A549 (cell line): ENCODE measurements around the gene MTCL1. TPM values are rescaled to one million over a fixed set of nuclear protein-coding genes. Genes with fewer than 3 reads are reported as not detected.

Experiments
- ATAC-seq, 2 experiments: fragments of 200-7000 bp in 1 of 2; fragments of >200 bp in 1 of 2; cut with Nextera tagmentation in 1 of 2; cut with Tn5 transposase in 1 of 2; 3 replicates each; pipeline versions ENCODE4 v1.8.0 to v1.9.1; 2018 to 2020; ENCODE audit warnings: mild to moderate bottlenecking in 1 of 2, moderate library complexity in 1 of 2
- CTCF ChIA-PET: fragments of 300-600 bp; sonication (Branson Sonifier 250); formaldehyde crosslinking; extraction: SDS; loops from one replicate; lab custom pipeline; 2021; ENCODE audit warnings: antibody characterized with exemption, inconsistent platforms; lab: Yijun Ruan, JAX
- POLR2A ChIA-PET: fragments of 350-600 bp; formaldehyde crosslinking; extraction: SDS; loops from one replicate; lab custom pipeline; 2021; ENCODE audit warnings: antibody characterized with exemption, inconsistent platforms; lab: Yijun Ruan, JAX
- DNase-seq, 2 experiments: peaks; one replicate each; pipeline versions ENCODE4 v3.0.0 to v3.0.0-alpha.2; 2011 to 2016; ENCODE audit warnings: low read depth in 1 of 2, low spot score in 1 of 2
- FAIRE-seq: peaks from 2 replicates; lab custom pipeline; 2011; peaks lifted over from hg19 to GRCh38; lab: Jason Lieb, UNC
- H3K27ac ChIP-seq, 2 experiments: fragments of >200 bp; sonication (Bioruptor Twin); formaldehyde crosslinking; 3 replicates each; pipeline ENCODE4 v1.5.1; 2016 to 2017
- H3K4me1 ChIP-seq: fragments of >200 bp; sonication (Bioruptor Twin); formaldehyde crosslinking; 3 replicates; pipeline ENCODE4 v1.6.1; 2016
- H3K4me2 ChIP-seq: fragments of >200 bp; sonication (Bioruptor Twin); formaldehyde crosslinking; 3 replicates; pipeline ENCODE4 v1.6.1; 2016
- H3K4me3 ChIP-seq: fragments of >200 bp; sonication (Bioruptor Twin); formaldehyde crosslinking; 3 replicates; pipeline ENCODE4 v1.5.1; 2016
- H3K9me3 ChIP-seq: fragments of >200 bp; sonication (Bioruptor Twin); formaldehyde crosslinking; 3 replicates; pipeline ENCODE4 v1.6.1; 2016
- BHLHE40 ChIP-seq: IDR thresholded peaks from 2 replicates; pipeline ENCODE4 v1.6.1; 2012; ENCODE audit warnings: low read depth, low read length, inconsistent platforms
- CBX8 ChIP-seq: fragments of 200-600 bp; sonication (generic); IDR thresholded peaks from 2 replicates; pipeline ENCODE4 v1.6.1; 2016
- CEBPB ChIP-seq, 2 experiments: fragments of >200 bp in 1 of 2; sonication (Bioruptor Twin) in 1 of 2; formaldehyde crosslinking in 1 of 2; IDR thresholded peaks; 2 replicates each; pipeline ENCODE4 v1.6.1; 2012 to 2016
- CHD2 ChIP-seq: fragments of 150-350 bp; IDR thresholded peaks from 2 replicates; pipeline ENCODE4 v1.6.1; 2014; ENCODE audit warnings: low read length; ENCODE audit not compliant: partially characterized antibody
- CHD4 ChIP-seq: fragments of 200-600 bp; sonication (generic); IDR thresholded peaks from 2 replicates; pipeline ENCODE4 v1.6.1; 2016; ENCODE audit warnings: antibody characterized with exemption, mild to moderate bottlenecking, borderline replicate concordance
- E2F6 ChIP-seq: IDR thresholded peaks from 2 replicates; pipeline ENCODE4 v1.6.1; 2012; ENCODE audit warnings: low read depth, borderline replicate concordance
- FOSL2 ChIP-seq, 2 experiments: fragments of 450-650 bp in 1 of 2; fragments of >200 bp in 1 of 2; sonication (Bioruptor Twin) in 1 of 2; formaldehyde crosslinking; IDR thresholded peaks; 2 replicates each; pipeline versions ENCODE4 v1.5.0 to v1.6.1; 2016 to 2020; ENCODE audit warnings: mild to moderate bottlenecking in 1 of 2, moderate library complexity in 1 of 2
- GATA3 ChIP-seq: IDR thresholded peaks from 2 replicates; pipeline ENCODE4 v1.6.1; 2012; ENCODE audit warnings: borderline replicate concordance
- HMGXB4 ChIP-seq: fragments of 250-450 bp; sonication (Bioruptor Pico); IDR thresholded peaks from 2 replicates; pipeline ENCODE4 v1.5.0; 2021; ENCODE audit warnings: mild to moderate bottlenecking, moderate library complexity, borderline replicate concordance
- HOXA7 ChIP-seq: fragments of 250-450 bp; sonication (Bioruptor Pico); IDR thresholded peaks from 2 replicates; pipeline ENCODE4 v1.5.0; 2020; ENCODE audit warnings: mild to moderate bottlenecking, moderate library complexity
- HOXB5 ChIP-seq: fragments of 250-450 bp; sonication (Bioruptor Pico); IDR thresholded peaks from 2 replicates; pipeline ENCODE4 v1.5.0; 2020; ENCODE audit warnings: mild to moderate bottlenecking, moderate library complexity
- JUN ChIP-seq, 2 experiments: fragments of >200 bp; sonication (Bioruptor Twin); formaldehyde crosslinking; IDR thresholded peaks; 2 replicates in 1 of 2; 3 replicates in 1 of 2; pipeline ENCODE4 v1.6.1; 2016 to 2017
- KDM1A ChIP-seq: fragments of 200-600 bp; sonication (generic); IDR thresholded peaks from 2 replicates; pipeline ENCODE4 v1.6.1; 2016; ENCODE audit warnings: low read depth, mild to moderate bottlenecking
- KDM5A ChIP-seq: fragments of 200-600 bp; sonication (generic); IDR thresholded peaks from 2 replicates; pipeline ENCODE4 v1.6.1; 2016; ENCODE audit warnings: antibody characterized with exemption, mild to moderate bottlenecking
- MAFK ChIP-seq: fragments of 450-650 bp; IDR thresholded peaks from 2 replicates; pipeline ENCODE4 v1.6.1; 2014; ENCODE audit not compliant: partially characterized antibody
- MAX ChIP-seq: IDR thresholded peaks from 2 replicates; pipeline ENCODE4 v1.6.1; 2012
- NPAS2 ChIP-seq: fragments of 250-450 bp; sonication (Bioruptor Pico); IDR thresholded peaks from 2 replicates; pipeline ENCODE4 v1.8.0; 2022; ENCODE audit warnings: mild to moderate bottlenecking, moderate library complexity, borderline replicate concordance
- POLR2A ChIP-seq: IDR thresholded peaks from 2 replicates; pipeline ENCODE4 v1.6.1; 2012; ENCODE audit warnings: mild to moderate bottlenecking, low read length
- POLR2AphosphoS2 ChIP-seq: conservative IDR thresholded peaks from 2 replicates; pipeline ENCODE4 v1.6.1; 2012; ENCODE audit warnings: low read length, improper control_type of control experiment, inconsistent platforms
- RNF2 ChIP-seq: fragments of 200-600 bp; sonication (generic); IDR thresholded peaks from 2 replicates; pipeline ENCODE4 v1.6.1; 2016; ENCODE audit warnings: low read depth, mild to moderate bottlenecking, antibody characterized with exemption, moderate library complexity, borderline replicate concordance
- SMC3 ChIP-seq: fragments of >200 bp; sonication (Bioruptor Twin); formaldehyde crosslinking; IDR thresholded peaks from 3 replicates; pipeline ENCODE4 v1.6.1; 2018; ENCODE audit warnings: inconsistent platforms
- USF2 ChIP-seq: fragments of 450-650 bp; IDR thresholded peaks from 2 replicates; pipeline ENCODE4 v1.6.1; 2014; ENCODE audit warnings: antibody characterized with exemption
- ZSCAN20 ChIP-seq: fragments of 250-450 bp; sonication (Bioruptor Pico); IDR thresholded peaks from 2 replicates; pipeline ENCODE4 v1.8.0; 2022; ENCODE audit warnings: mild to moderate bottlenecking, moderate library complexity
- WGBS: methylation state at CpG from one replicate; pipeline ENCODE4 v1.1.6; 2017; ENCODE audit errors: missing lambda C conversion rate; 5-methylcytosine and 5-hydroxymethylcytosine counted together
- polyA plus RNA-seq, 4 experiments: library from polyadenylated mRNA; depleted of rRNA in 3 of 4; stranded (reverse); fragments of >200 nt; fragmentation: RNase III in 1 of 4; extraction: RNeasy Plus Mini Kit Qiagen cat#74134 plus additional on column Dnase treatment in 1 of 4; gene quantifications; 2 replicates in 3 of 4; 3 replicates in 1 of 4; pipeline ENCODE4 v1.2.3, GENCODE V29; 2011 to 2017

The MTCL1 gene
- polyA plus RNA-seq, 2 of the 4 experiments (the other 2 are of a cell fraction), result 44.4 to 49.6 TPM

GRCh38 chr18:8803063-8803795 lies 97.9 kb downstream of the MTCL1 start:
- FAIRE-seq (no peak), DNase-seq (no peak), ATAC-seq (no peak)
- TF ChIP-seq KDM1A (no peak), CHD2 (no peak), MAFK (no peak), CHD4 (no peak), CEBPB (IDR thresholded peaks at IDR 0.05) (no peak), ZSCAN20 (CRISPR knock-in tag) (no peak), SMC3 (no peak), HOXB5 (CRISPR knock-in tag) (no peak), KDM5A (no peak), HMGXB4 (CRISPR knock-in tag) (no peak), CBX8 (no peak), BHLHE40 (no peak), RNF2 (no peak), GATA3 (no peak), FOSL2 (IDR thresholded peaks at IDR 0.05) (no peak), FOSL2 (CRISPR knock-in tag; IDR thresholded peaks at IDR 0.05) (no peak), USF2 (no peak), NPAS2 (CRISPR knock-in tag) (no peak), MAX (no peak), POLR2A (no peak)
- POLR2A ChIA-PET, result no interaction called here
- Histone ChIP-seq H3K9me3 (no peaks in the 10 kb centered on the region), H3K4me3 (no peak overlapping the region), H3K4me2 (no peak overlapping the region), H3K4me1 (peaks cover 90% of the 10 kb centered on the region), H3K27ac (peak overlapping the region; percentile 96 to 99)
- CTCF ChIA-PET, result interaction anchor here (0.7 to 3.1 kb wide), 5 partner anchors 8 to 185 kb away, joined by 3 to 12 read pairs (median 3); no protein-coding TSS in a partner anchor
- 85% methylated on average over 8 of the region's 8 CpGs for WGBS

GRCh38 chr18:8803957-8804356 lies 98.6 kb downstream of the MTCL1 start:
- H3K27ac ChIP-seq, result peak overlapping the region; percentile 19 to 99; a peak in 4 of 6 replicates
- no peak for FAIRE-seq
- H3K4me2 ChIP-seq, result no peak overlapping the region
- CTCF ChIA-PET, result interaction anchor here (1.1 to 3.1 kb wide), 3 partner anchors 107 to 184 kb away, joined by 3 to 12 read pairs (median 3); no protein-coding TSS in a partner anchor
- no peak overlapping the region for H3K4me3 ChIP-seq
- no peak for ATAC-seq
- WGBS, result 95% methylated on average over 1 of the region's 1 CpG
- DNase-seq, result no peak
- peaks cover 82% of the 10 kb centered on the region for H3K4me1 ChIP-seq
- H3K9me3 ChIP-seq, result no peaks in the 10 kb centered on the region
- POLR2A ChIA-PET, result no interaction called here
- no peak for TF ChIP-seq JUN (IDR thresholded peaks at IDR 0.05)
- TF ChIP-seq GATA3, result no peak
- TF ChIP-seq HOXA7 (CRISPR knock-in tag), result no peak
- no peak for TF ChIP-seq SMC3
- TF ChIP-seq POLR2AphosphoS2, result no peak
- TF ChIP-seq E2F6, result no peak
- TF ChIP-seq RNF2, result no peak
